ENCODE measurements around the gene WDR75.

Gene WDR75

GRCh38 chr2:189517847-189518535, 76.7 kb downstream of the WDR75 start:
- H3K4me3 ChIP-seq (ENCODE audit: low read depth, low read length), result no peak overlapping the region
- TF ChIP-seq CTCF (IDR thresholded peaks at IDR 0.05; ENCODE audit: low read depth, low read length), result no peak

- no peak for TF ChIP-seq CTCF (IDR thresholded peaks at IDR 0.05; ENCODE audit: low read depth, low read length)
- no peak overlapping the region for H3K4me3 ChIP-seq (ENCODE audit: low read depth, low read length)
Measured at GRCh38 chr2:189519631-189520387, 78.5 kb downstream of the WDR75 start.

GRCh38 chr2:189521699-189522434, 80.6 kb downstream of the WDR75 start:
- no peak for TF ChIP-seq CTCF (IDR thresholded peaks at IDR 0.05; ENCODE audit: low read depth, low read length)
- H3K4me3 ChIP-seq (ENCODE audit: low read depth, low read length), result no peak overlapping the region

GRCh38 chr2:189522435-189523151, 81.3 kb downstream of the WDR75 start:
- TF ChIP-seq CTCF (IDR thresholded peaks at IDR 0.05; ENCODE audit: low read depth, low read length), result no peak
- H3K4me3 ChIP-seq (ENCODE audit: low read depth, low read length), result no peak overlapping the region

- TF ChIP-seq CTCF (IDR thresholded peaks at IDR 0.05; ENCODE audit: low read depth, low read length), result no peak
- no peak overlapping the region for H3K4me3 ChIP-seq (ENCODE audit: low read depth, low read length)
Measured at GRCh38 chr2:189524746-189525145, 83.5 kb downstream of the WDR75 start.
